ENCODE data around the gene SCGN.

The SCGN gene

DNA sequence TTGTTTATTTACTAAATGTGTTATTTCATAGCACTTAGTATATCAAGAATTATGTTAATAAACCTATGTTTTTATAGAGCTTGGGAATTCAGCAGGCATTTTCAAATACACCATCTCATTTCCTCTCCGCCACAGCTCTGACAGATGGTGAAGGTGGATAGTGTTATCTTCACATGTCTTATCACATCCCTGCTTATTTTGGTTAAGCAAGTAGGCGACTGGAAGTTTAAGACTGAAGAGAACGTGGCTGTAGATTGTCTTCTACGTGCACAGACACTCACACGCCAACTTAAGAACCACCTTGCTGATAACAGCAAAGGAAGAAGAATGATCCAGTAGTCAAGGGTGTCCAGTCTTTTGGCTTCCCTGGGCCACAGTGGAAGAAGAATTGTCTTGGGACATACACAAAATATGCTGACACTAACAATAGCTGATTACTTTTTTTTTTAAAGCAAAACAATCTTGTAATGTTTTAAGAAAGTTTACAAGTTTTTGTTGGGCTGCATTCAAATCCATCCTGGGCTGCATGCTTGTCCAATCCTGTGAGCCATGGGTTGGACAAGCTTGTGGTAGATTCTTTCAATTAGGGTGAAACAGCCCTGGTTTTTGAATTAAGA is 43.3 kb upstream of the SCGN start:
- no peak overlapping the region for H3K27ac ChIP-seq
- H3K4me2 ChIP-seq (ENCODE audit: low read length) = no peak overlapping the region
- no peak overlapping the region for H3K9ac ChIP-seq
- no peaks in the 10 kb centered on the region for H3K4me1 ChIP-seq
- TF ChIP-seq, protein P1, sequence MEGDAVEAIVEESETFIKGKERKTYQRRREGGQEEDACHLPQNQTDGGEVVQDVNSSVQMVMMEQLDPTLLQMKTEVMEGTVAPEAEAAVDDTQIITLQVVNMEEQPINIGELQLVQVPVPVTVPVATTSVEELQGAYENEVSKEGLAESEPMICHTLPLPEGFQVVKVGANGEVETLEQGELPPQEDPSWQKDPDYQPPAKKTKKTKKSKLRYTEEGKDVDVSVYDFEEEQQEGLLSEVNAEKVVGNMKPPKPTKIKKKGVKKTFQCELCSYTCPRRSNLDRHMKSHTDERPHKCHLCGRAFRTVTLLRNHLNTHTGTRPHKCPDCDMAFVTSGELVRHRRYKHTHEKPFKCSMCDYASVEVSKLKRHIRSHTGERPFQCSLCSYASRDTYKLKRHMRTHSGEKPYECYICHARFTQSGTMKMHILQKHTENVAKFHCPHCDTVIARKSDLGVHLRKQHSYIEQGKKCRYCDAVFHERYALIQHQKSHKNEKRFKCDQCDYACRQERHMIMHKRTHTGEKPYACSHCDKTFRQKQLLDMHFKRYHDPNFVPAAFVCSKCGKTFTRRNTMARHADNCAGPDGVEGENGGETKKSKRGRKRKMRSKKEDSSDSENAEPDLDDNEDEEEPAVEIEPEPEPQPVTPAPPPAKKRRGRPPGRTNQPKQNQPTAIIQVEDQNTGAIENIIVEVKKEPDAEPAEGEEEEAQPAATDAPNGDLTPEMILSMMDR (IDR thresholded peaks at IDR 0.05) = no peak
- no peaks in the 10 kb centered on the region for H3K27me3 ChIP-seq (ENCODE audit: control insufficient read depth, insufficient read depth, low read length)
- H3K79me2 ChIP-seq = no peaks in the 10 kb centered on the region
- no peak overlapping the region for H2AFZ ChIP-seq
- H3K4me3 ChIP-seq (ENCODE audit: low read depth, low read length) = no peak overlapping the region
- H3K9me3 ChIP-seq (ENCODE audit: control insufficient read depth, low read length) = no peaks in the 10 kb centered on the region
- no peaks in the 10 kb centered on the region for H3K36me3 ChIP-seq (ENCODE audit: control insufficient read depth, insufficient read depth, low read length)

- no peaks in the 10 kb centered on the region for H3K4me1 ChIP-seq
- no peaks in the 10 kb centered on the region for H3K36me3 ChIP-seq (ENCODE audit: control insufficient read depth, insufficient read depth, low read length)
- TF ChIP-seq, protein P1 (IDR thresholded peaks at IDR 0.05) = no peak
- H3K4me2 ChIP-seq (ENCODE audit: low read length) = no peak overlapping the region
- no peak overlapping the region for H3K4me3 ChIP-seq (ENCODE audit: low read depth, low read length)
- no peak overlapping the region for H3K27ac ChIP-seq
- H3K9me3 ChIP-seq (ENCODE audit: control insufficient read depth, low read length) = no peaks in the 10 kb centered on the region
- H2AFZ ChIP-seq = no peak overlapping the region
- H3K79me2 ChIP-seq = no peaks in the 10 kb centered on the region
- no peak overlapping the region for H3K9ac ChIP-seq
- H3K27me3 ChIP-seq (ENCODE audit: control insufficient read depth, insufficient read depth, low read length) = no peaks in the 10 kb centered on the region
Measured at GRCh38 chr6:25612666-25613065, 39.3 kb upstream of the SCGN start.

GRCh38 chr6:25613415-25613814 is 38.6 kb upstream of the SCGN start:
- Histone ChIP-seq H3K27me3 (ENCODE audit: control insufficient read depth, insufficient read depth, low read length) (no peaks in the 10 kb centered on the region), H3K9ac (no peak overlapping the region), H3K79me2 (no peaks in the 10 kb centered on the region), H3K36me3 (ENCODE audit: control insufficient read depth, insufficient read depth, low read length) (no peaks in the 10 kb centered on the region), H3K4me1 (no peaks in the 10 kb centered on the region), H3K4me2 (ENCODE audit: low read length) (no peak overlapping the region), H3K9me3 (ENCODE audit: control insufficient read depth, low read length) (no peaks in the 10 kb centered on the region), H3K4me3 (ENCODE audit: low read depth, low read length) (no peak overlapping the region), H2AFZ (no peak overlapping the region), H3K27ac (no peak overlapping the region)
- TF ChIP-seq, protein P1 (IDR thresholded peaks at IDR 0.05) = no peak

- Histone ChIP-seq H3K4me2 (ENCODE audit: low read length) (no peak overlapping the region), H3K4me1 (no peaks in the 10 kb centered on the region), H3K27ac (no peak overlapping the region), H3K36me3 (ENCODE audit: control insufficient read depth, insufficient read depth, low read length) (no peaks in the 10 kb centered on the region), H3K9me3 (ENCODE audit: control insufficient read depth, low read length) (no peaks in the 10 kb centered on the region), H3K27me3 (ENCODE audit: control insufficient read depth, insufficient read depth, low read length) (no peaks in the 10 kb centered on the region), H3K79me2 (no peaks in the 10 kb centered on the region), H2AFZ (no peak overlapping the region), H3K9ac (no peak overlapping the region), H3K4me3 (ENCODE audit: low read depth, low read length) (no peak overlapping the region)
- TF ChIP-seq, protein P1 (IDR thresholded peaks at IDR 0.05) = no peak
Measured at GRCh38 chr6:25614052-25614451, 38.0 kb upstream of the SCGN start.

DNA sequence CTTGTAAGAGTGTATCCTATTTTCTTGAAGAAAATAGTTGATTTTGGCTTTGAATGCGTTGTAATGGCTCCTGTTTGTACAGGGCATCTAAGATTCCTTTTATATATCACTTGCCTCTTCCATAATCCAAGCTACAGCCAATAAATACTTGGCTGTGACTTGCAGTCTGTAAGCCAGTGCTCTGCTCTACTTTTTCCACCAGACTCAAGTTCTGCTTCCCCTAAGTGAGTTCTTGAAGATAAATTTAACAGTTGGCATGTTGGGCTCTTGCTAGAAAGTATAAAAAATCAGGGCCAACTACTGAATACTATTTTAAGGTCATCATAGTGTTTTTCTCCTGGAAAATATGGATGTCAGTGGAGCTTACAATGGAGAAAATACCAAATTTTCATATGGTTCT is 36.5 kb upstream of the SCGN start:
- H3K9me3 ChIP-seq (ENCODE audit: control insufficient read depth, low read length) = no peaks in the 10 kb centered on the region
- no peaks in the 10 kb centered on the region for H3K79me2 ChIP-seq
- no peaks in the 10 kb centered on the region for H3K4me1 ChIP-seq
- TF ChIP-seq, protein P1 (IDR thresholded peaks at IDR 0.05) = no peak
- H3K27me3 ChIP-seq (ENCODE audit: control insufficient read depth, insufficient read depth, low read length) = no peaks in the 10 kb centered on the region
- H2AFZ ChIP-seq = no peak overlapping the region
- H3K4me3 ChIP-seq (ENCODE audit: low read depth, low read length) = no peak overlapping the region
- H3K9ac ChIP-seq = no peak overlapping the region
- H3K36me3 ChIP-seq (ENCODE audit: control insufficient read depth, insufficient read depth, low read length) = no peaks in the 10 kb centered on the region
- no peak overlapping the region for H3K27ac ChIP-seq
- H3K4me2 ChIP-seq (ENCODE audit: low read length) = no peak overlapping the region

All from parathyroid adenoma (tissue), 2 donors.